ENCODE data around the gene SYT5.

DNA sequence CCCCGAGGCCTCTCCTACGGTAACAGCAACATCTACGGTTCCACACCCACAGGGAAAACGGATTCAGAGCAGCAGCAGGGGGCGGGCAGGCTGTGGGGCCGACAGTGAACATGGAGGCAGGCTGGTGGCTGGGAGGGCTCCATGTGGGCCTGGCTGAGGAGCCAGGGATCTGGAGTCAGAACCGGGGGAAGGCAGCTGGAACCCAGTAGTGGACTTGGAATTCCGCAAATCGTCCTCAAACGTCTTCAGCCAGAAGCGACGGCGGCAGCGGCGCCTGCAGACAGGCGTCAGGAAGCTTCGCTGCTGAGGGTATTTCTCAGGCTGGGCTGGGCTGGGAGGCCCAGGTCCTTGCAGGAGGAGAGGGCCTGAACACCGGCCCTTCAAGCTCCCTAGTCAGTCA lies 46.7 kb upstream of the SYT5 start:
- TF ChIP-seq, protein P1, sequence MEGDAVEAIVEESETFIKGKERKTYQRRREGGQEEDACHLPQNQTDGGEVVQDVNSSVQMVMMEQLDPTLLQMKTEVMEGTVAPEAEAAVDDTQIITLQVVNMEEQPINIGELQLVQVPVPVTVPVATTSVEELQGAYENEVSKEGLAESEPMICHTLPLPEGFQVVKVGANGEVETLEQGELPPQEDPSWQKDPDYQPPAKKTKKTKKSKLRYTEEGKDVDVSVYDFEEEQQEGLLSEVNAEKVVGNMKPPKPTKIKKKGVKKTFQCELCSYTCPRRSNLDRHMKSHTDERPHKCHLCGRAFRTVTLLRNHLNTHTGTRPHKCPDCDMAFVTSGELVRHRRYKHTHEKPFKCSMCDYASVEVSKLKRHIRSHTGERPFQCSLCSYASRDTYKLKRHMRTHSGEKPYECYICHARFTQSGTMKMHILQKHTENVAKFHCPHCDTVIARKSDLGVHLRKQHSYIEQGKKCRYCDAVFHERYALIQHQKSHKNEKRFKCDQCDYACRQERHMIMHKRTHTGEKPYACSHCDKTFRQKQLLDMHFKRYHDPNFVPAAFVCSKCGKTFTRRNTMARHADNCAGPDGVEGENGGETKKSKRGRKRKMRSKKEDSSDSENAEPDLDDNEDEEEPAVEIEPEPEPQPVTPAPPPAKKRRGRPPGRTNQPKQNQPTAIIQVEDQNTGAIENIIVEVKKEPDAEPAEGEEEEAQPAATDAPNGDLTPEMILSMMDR (IDR thresholded peaks at IDR 0.05): no peak
- TF ChIP-seq POLR2A (IDR thresholded peaks at IDR 0.05): no peak
